Neural cell (in vitro differentiated cells): ENCODE results near the gene WDR70. TPM values are rescaled to one million over a fixed set of nuclear protein-coding genes. Genes with fewer than 3 reads are reported as not detected.

ENCODE experiments used
- H2AFZ ChIP-seq: fragments of 200-600, 300-800 bp; sonication (generic), shearing (Covaris generic); 2 replicates; pipeline ENCODE4 v1.6.0; 2014; ENCODE audit warnings: low read depth, mild to moderate bottlenecking, antibody characterized with exemption, low read length, moderate library complexity
- H3F3A ChIP-seq: fragments of 200-600 bp; shearing (Covaris generic); 2 replicates; pipeline ENCODE4 v1.6.1; 2016; ENCODE audit warnings: mild to moderate bottlenecking, moderate library complexity, mixed read lengths, antibody characterized with exemption, low read length; ENCODE audit not compliant: insufficient read depth, poor library complexity, severe bottlenecking
- H3K27ac ChIP-seq: fragments of 200-600, 300-800 bp; sonication (generic), shearing (Covaris generic); 2 replicates; pipeline ENCODE4 v1.5.1; 2014; ENCODE audit warnings: mild to moderate bottlenecking, low read length, moderate library complexity
- H3K27me3 ChIP-seq: fragments of 300-800, 200-600 bp; sonication (generic), shearing (Covaris generic); 2 replicates; pipeline ENCODE4 v1.6.0; 2014; ENCODE audit warnings: mild to moderate bottlenecking, low read depth, low read length, moderate library complexity; ENCODE audit not compliant: insufficient read depth
- H3K36me3 ChIP-seq: fragments of 300-800, 200-600 bp; sonication (generic), shearing (Covaris generic); 2 replicates; pipeline ENCODE4 v1.5.1; 2014; ENCODE audit warnings: mild to moderate bottlenecking, antibody characterized with exemption, low read length, moderate library complexity; ENCODE audit not compliant: insufficient read depth
- H3K4me2 ChIP-seq: fragments of 300-800, 200-600 bp; sonication (generic), shearing (Covaris generic); 2 replicates; pipeline ENCODE4 v1.6.0; 2014; ENCODE audit warnings: mild to moderate bottlenecking, low read length
- H3K4me3 ChIP-seq: fragments of 300-800, 200-600 bp; sonication (generic), shearing (Covaris generic); 2 replicates; pipeline ENCODE4 v1.5.1; 2014; ENCODE audit warnings: mild to moderate bottlenecking, low read length, moderate library complexity
- H3K79me2 ChIP-seq: fragments of 200-600 bp; shearing (Covaris generic); replicated peaks from 2 replicates; pipeline ENCODE4 v1.6.0; 2014; ENCODE audit warnings: mild to moderate bottlenecking, low read length, moderate library complexity; ENCODE audit not compliant: insufficient read depth
- H3K9ac ChIP-seq: fragments of 300-800, 200-600 bp; sonication (generic), shearing (Covaris generic); 2 replicates; pipeline ENCODE4 v1.6.1; 2016; ENCODE audit warnings: mild to moderate bottlenecking, low read length, mixed read lengths
- H3K9me2 ChIP-seq: fragments of 200-600 bp; shearing (Covaris generic); 2 replicates; pipeline ENCODE4 v1.6.1; 2016; ENCODE audit warnings: mild to moderate bottlenecking, low read length, mixed read lengths; ENCODE audit not compliant: insufficient read depth
- H3K9me3 ChIP-seq: fragments of 200-600, 300-800 bp; sonication (generic), shearing (Covaris generic); 2 replicates; pipeline ENCODE4 v1.6.1; 2016; ENCODE audit warnings: mild to moderate bottlenecking, mixed run types, low read length, moderate library complexity, mixed read lengths
- H4K20me1 ChIP-seq: fragments of 200-600 bp; shearing (Covaris generic); 2 replicates; pipeline ENCODE4 v1.6.1; 2016; ENCODE audit warnings: mild to moderate bottlenecking, mixed run types; ENCODE audit not compliant: insufficient read depth
- EP300 ChIP-seq: fragments of 450-650 bp; conservative IDR thresholded peaks from 2 replicates; pipeline ENCODE4 v1.6.1; 2014; ENCODE audit warnings: antibody characterized with exemption, mild to moderate bottlenecking, moderate library complexity; ENCODE audit not compliant: poor library complexity, severe bottlenecking
- EZH2 ChIP-seq: fragments of 200-600, 300-800 bp; shearing (Covaris generic), sonication (generic); IDR thresholded peaks from 2 replicates; pipeline ENCODE4 v1.6.1; 2014; ENCODE audit warnings: antibody characterized with exemption, low read length, borderline replicate concordance, mild to moderate bottlenecking; ENCODE audit not compliant: insufficient read depth, poor library complexity, severe bottlenecking
- POLR2AphosphoS5 ChIP-seq: IDR thresholded peaks from 2 replicates; pipeline ENCODE4 v1.6.1; 2012
- RAD21 ChIP-seq: fragments of 450-650 bp; conservative IDR thresholded peaks from 2 replicates; pipeline ENCODE4 v1.6.1; 2014; ENCODE audit warnings: antibody characterized with exemption, mild to moderate bottlenecking, moderate library complexity
- SMC3 ChIP-seq: fragments of 450-650 bp; conservative IDR thresholded peaks from 2 replicates; pipeline ENCODE4 v1.6.1; 2014; ENCODE audit warnings: antibody characterized with exemption, mild to moderate bottlenecking, moderate library complexity; ENCODE audit not compliant: poor library complexity
- TAF1 ChIP-seq: IDR thresholded peaks from 2 replicates; pipeline ENCODE4 v1.6.1; 2012; ENCODE audit warnings: low read depth
- polyA plus RNA-seq: library from polyadenylated mRNA; depleted of rRNA; stranded (reverse); fragments of >200 nt; gene quantifications from 2 replicates; pipeline ENCODE4 v1.2.3, GENCODE V29; 2014
- TF ChIP-seq, protein P1 (sequence below): fragments of 450-650 bp; IDR thresholded peaks from 2 replicates; pipeline ENCODE4 v1.5.1; 2014; ENCODE audit warnings: antibody characterized with exemption, mild to moderate bottlenecking, moderate library complexity; ENCODE audit not compliant: poor library complexity, severe bottlenecking
- TF ChIP-seq, protein P2 (sequence below): IDR thresholded peaks from 2 replicates; pipeline ENCODE4 v1.6.1; 2012; ENCODE audit warnings: borderline replicate concordance

The WDR70 gene
- polyA plus RNA-seq, 1 donor from 2014 or later = 40.9 TPM

DNA sequence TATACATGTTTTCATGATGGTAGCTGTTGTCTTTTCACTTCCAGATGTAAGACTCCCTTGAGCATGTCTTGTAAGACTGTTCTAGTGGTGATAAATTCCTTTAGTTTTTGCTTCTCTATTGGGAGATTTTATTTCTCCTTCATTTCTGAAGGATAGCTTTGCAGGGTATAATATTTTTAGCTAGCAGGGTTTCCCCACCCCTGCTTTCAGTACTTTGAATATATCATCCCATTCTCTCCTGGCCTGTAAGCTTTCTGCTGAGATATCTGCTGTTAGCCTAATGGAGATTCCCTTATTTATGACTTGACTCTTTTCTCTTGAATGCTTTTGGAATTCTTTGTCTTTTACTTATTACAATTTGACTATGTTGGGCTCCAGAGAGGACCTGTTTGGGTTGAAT lies 249.8 kb downstream of the WDR70 start:
- Histone ChIP-seq H3F3A (no peaks in the 10 kb centered on the region), H3K9ac (no peak overlapping the region)

DNA sequence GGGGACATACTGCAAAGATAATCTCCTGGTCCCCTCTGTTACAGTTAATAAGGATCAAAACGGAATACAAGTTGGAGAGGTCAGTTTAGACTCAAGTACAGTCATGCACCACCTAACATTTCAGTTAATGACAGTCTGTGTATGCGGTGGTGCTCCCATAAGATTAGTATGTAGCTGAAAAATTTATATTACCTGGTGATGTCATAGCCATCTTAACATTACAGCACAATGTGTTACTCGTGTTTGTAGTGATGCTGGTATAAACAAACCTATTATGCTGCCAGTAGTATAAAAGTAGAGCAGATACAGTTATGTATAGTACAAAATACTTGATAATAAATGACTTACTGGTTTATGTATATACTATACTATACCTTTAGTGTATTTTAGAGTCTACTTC lies 252.8 kb downstream of the WDR70 start:
- no peaks in the 10 kb centered on the region for H3F3A ChIP-seq
- no peak overlapping the region for H3K27ac ChIP-seq
- no peak for TF ChIP-seq EZH2
- no peak for TF ChIP-seq TAF1
- no peak for TF ChIP-seq SMC3
- TF ChIP-seq POLR2AphosphoS5 = no peak
- no peak for TF ChIP-seq EP300
- TF ChIP-seq RAD21 = no peak
- TF ChIP-seq, protein P1, sequence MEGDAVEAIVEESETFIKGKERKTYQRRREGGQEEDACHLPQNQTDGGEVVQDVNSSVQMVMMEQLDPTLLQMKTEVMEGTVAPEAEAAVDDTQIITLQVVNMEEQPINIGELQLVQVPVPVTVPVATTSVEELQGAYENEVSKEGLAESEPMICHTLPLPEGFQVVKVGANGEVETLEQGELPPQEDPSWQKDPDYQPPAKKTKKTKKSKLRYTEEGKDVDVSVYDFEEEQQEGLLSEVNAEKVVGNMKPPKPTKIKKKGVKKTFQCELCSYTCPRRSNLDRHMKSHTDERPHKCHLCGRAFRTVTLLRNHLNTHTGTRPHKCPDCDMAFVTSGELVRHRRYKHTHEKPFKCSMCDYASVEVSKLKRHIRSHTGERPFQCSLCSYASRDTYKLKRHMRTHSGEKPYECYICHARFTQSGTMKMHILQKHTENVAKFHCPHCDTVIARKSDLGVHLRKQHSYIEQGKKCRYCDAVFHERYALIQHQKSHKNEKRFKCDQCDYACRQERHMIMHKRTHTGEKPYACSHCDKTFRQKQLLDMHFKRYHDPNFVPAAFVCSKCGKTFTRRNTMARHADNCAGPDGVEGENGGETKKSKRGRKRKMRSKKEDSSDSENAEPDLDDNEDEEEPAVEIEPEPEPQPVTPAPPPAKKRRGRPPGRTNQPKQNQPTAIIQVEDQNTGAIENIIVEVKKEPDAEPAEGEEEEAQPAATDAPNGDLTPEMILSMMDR = no peak
- H4K20me1 ChIP-seq = no peaks in the 10 kb centered on the region
- no peak overlapping the region for H3K9ac ChIP-seq
- H3K79me2 ChIP-seq = no peaks in the 10 kb centered on the region
- H3K4me2 ChIP-seq = no peak overlapping the region
- H3K36me3 ChIP-seq = no peaks in the 10 kb centered on the region
- H3K4me3 ChIP-seq = no peak overlapping the region
- no peaks in the 10 kb centered on the region for H3K27me3 ChIP-seq
- H3K9me2 ChIP-seq = no peaks in the 10 kb centered on the region
- H3K9me3 ChIP-seq = no peaks in the 10 kb centered on the region
- H2AFZ ChIP-seq = no peak overlapping the region

More for the DNA sequence above, 249.8 kb downstream of the WDR70 start:
- Histone ChIP-seq H2AFZ (no peak overlapping the region), H4K20me1 (no peaks in the 10 kb centered on the region), H3K27me3 (no peaks in the 10 kb centered on the region), H3K79me2 (no peaks in the 10 kb centered on the region), H3K27ac (no peak overlapping the region), H3K4me2 (no peak overlapping the region), H3K4me3 (no peak overlapping the region), H3K9me2 (no peaks in the 10 kb centered on the region), H3K36me3 (no peaks in the 10 kb centered on the region), H3K9me3 (no peaks in the 10 kb centered on the region)
- TF ChIP-seq, protein P2, sequence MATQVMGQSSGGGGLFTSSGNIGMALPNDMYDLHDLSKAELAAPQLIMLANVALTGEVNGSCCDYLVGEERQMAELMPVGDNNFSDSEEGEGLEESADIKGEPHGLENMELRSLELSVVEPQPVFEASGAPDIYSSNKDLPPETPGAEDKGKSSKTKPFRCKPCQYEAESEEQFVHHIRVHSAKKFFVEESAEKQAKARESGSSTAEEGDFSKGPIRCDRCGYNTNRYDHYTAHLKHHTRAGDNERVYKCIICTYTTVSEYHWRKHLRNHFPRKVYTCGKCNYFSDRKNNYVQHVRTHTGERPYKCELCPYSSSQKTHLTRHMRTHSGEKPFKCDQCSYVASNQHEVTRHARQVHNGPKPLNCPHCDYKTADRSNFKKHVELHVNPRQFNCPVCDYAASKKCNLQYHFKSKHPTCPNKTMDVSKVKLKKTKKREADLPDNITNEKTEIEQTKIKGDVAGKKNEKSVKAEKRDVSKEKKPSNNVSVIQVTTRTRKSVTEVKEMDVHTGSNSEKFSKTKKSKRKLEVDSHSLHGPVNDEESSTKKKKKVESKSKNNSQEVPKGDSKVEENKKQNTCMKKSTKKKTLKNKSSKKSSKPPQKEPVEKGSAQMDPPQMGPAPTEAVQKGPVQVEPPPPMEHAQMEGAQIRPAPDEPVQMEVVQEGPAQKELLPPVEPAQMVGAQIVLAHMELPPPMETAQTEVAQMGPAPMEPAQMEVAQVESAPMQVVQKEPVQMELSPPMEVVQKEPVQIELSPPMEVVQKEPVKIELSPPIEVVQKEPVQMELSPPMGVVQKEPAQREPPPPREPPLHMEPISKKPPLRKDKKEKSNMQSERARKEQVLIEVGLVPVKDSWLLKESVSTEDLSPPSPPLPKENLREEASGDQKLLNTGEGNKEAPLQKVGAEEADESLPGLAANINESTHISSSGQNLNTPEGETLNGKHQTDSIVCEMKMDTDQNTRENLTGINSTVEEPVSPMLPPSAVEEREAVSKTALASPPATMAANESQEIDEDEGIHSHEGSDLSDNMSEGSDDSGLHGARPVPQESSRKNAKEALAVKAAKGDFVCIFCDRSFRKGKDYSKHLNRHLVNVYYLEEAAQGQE = no peak
- TF ChIP-seq, protein P1 = no peak
- TF ChIP-seq EZH2 (no peak), TAF1 (no peak), SMC3 (no peak)
